Activated naive CD4-positive, alpha-beta T cell treated with anti-CD3 and anti-CD28 coated beads for 36 hours (primary cell): ENCODE results near the gene CDC27. TPM values are rescaled to one million over a fixed set of nuclear protein-coding genes. Genes with fewer than 3 reads are reported as not detected.
A peak's percentile ranks its signal among the peaks of the same experiment; 100 is the strongest.
"Not testable (repeated sequence)": the region's sequence is repeated elsewhere in the genome, so short reads cannot be mapped to it uniquely, and the experiment has no call there.

ENCODE experiments used
- CTCF ChIA-PET: fragments of 350-600 bp; sonication (Branson Sonifier 250); formaldehyde crosslinking; loops from one replicate; lab custom pipeline; 2021; ENCODE audit warnings: antibody characterized with exemption; lab: Charles Lee
- DNase-seq: peaks from one replicate; pipeline ENCODE4 v3.0.0-alpha.2; 2020
- H3K27ac Mint-ChIP-seq: one replicate; pipeline ENCODE4 v1.8.0; 2021; ENCODE audit warnings: mild to moderate bottlenecking, mixed read lengths
- H3K27me3 Mint-ChIP-seq: one replicate; pipeline ENCODE4 v1.8.0; 2021; ENCODE audit warnings: low read depth, mixed read lengths
- H3K36me3 Mint-ChIP-seq: one replicate; pipeline ENCODE4 v1.8.0; 2021; ENCODE audit warnings: low read depth, mixed read lengths
- H3K4me1 Mint-ChIP-seq: one replicate; pipeline ENCODE4 v1.8.0; 2021; ENCODE audit warnings: low read depth, mixed read lengths
- H3K4me3 Mint-ChIP-seq: one replicate; pipeline ENCODE4 v1.8.0; 2021; ENCODE audit warnings: mild to moderate bottlenecking, moderate library complexity, mixed read lengths
- H3K9me3 Mint-ChIP-seq: one replicate; pipeline ENCODE4 v1.8.0; 2021; ENCODE audit warnings: mixed read lengths
- intact Hi-C: fragments of 100-400 bp; cut with micrococcal nuclease; formaldehyde crosslinking; loops from one replicate; pipeline ENCODE4 v1.15.1; 2023
- total RNA-seq, 2 experiments: library from RNA; stranded (reverse); gene quantifications; one replicate each; pipeline ENCODE4 v1.2.3, GENCODE V29; 2021

The CDC27 gene
- total RNA-seq, 2 experiments from 2014 or later, result 105 to 117 TPM

DNA sequence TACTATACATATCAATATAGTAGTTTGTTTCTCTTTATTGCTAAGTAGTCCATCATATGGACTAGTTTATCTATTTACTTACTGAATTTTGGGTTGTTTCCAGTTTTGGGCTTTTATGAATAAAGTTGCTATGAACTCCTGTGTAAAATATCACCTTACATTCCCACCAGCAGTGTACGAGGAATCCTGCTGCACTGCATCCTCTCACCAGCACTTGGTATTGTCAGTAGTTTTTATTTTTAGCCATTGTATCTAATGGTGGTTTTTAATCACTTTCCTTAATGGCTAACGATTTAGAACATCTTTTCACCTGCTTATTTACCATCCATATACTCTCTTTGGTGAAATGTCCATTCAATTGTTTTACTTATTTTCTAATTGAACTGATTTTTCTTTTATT is 24.0 kb downstream of the CDC27 start:
- CTCF ChIA-PET, result no interaction called here
- H3K27me3 Mint-ChIP-seq, result no peaks in the 10 kb centered on the region
- intact Hi-C loops, result no loop called here
- H3K4me3 Mint-ChIP-seq, result no peak overlapping the region
- H3K4me1 Mint-ChIP-seq, result peaks cover 17% of the 10 kb centered on the region
- no peak overlapping the region for H3K27ac Mint-ChIP-seq
- H3K9me3 Mint-ChIP-seq, result no peaks in the 10 kb centered on the region
- H3K36me3 Mint-ChIP-seq, result peaks cover 14% of the 10 kb centered on the region
- DNase-seq, result no peak

- intact Hi-C loops, result no loop called here
- DNase-seq, result no peak
- H3K27ac Mint-ChIP-seq, result no peak overlapping the region
- no peaks in the 10 kb centered on the region for H3K9me3 Mint-ChIP-seq
- CTCF ChIA-PET, result no interaction called here
- no peaks in the 10 kb centered on the region for H3K27me3 Mint-ChIP-seq
- H3K4me1 Mint-ChIP-seq, result peaks cover 17% of the 10 kb centered on the region
- H3K4me3 Mint-ChIP-seq, result no peak overlapping the region
- peaks cover 17% of the 10 kb centered on the region for H3K36me3 Mint-ChIP-seq
These were observed 24.8 kb downstream of the CDC27 start for GRCh38 chr17:47164263-47164662.

DNA sequence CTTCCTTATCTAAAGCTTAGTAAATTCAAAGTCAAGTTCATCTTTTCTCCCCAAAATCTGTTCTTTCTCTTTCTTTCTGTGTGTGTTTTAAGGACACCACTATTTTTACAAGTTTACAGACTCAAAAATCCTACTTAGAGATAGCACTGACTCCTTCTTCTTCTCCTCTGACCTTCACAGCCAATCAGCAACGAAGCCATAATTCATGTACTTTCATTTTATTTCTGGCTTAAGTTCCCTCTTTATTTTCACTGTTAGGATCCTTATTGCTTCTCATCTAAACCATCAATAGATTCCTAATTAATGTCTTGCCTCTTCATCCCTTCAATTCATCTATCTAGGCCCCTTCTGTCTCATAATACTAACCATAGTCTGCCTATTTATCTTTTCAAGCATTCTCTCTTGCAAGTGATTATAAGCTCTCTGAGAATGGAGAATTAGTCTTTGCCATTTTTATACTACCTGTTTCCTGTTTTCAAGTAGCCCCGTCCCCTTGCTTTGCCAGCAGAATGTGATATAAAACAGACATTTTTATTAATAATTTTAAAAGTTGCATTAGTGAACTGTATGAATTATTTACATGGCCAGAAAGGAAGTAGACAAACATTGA is 27.0 kb downstream of the CDC27 start:
- no peak for DNase-seq
- H3K4me3 Mint-ChIP-seq, result no peak overlapping the region
- CTCF ChIA-PET, result no interaction called here
- intact Hi-C loops, result loop anchor here (2.0 kb wide), 1 partner anchor 43 kb away; no protein-coding TSS in a partner anchor
- H3K4me1 Mint-ChIP-seq, result peaks cover 17% of the 10 kb centered on the region
- H3K9me3 Mint-ChIP-seq, result no peaks in the 10 kb centered on the region
- H3K27me3 Mint-ChIP-seq, result no peaks in the 10 kb centered on the region
- H3K36me3 Mint-ChIP-seq, result peaks cover 12% of the 10 kb centered on the region
- H3K27ac Mint-ChIP-seq, result peak overlapping the region; percentile 2

GRCh38 chr17:47159315-47159714 is 29.8 kb downstream of the CDC27 start:
- intact Hi-C loops, result no loop called here
- no peak for DNase-seq
- H3K27ac Mint-ChIP-seq, result no peak overlapping the region
- CTCF ChIA-PET, result interaction anchor here (0.6 kb wide), 1 partner anchor 49 kb away, joined by 4 read pairs; no protein-coding TSS in a partner anchor
- no peak overlapping the region for H3K4me3 Mint-ChIP-seq
- H3K9me3 Mint-ChIP-seq, result no peaks in the 10 kb centered on the region
- H3K27me3 Mint-ChIP-seq, result no peaks in the 10 kb centered on the region
- peaks cover 23% of the 10 kb centered on the region for H3K36me3 Mint-ChIP-seq
- peaks cover 17% of the 10 kb centered on the region for H3K4me1 Mint-ChIP-seq

DNA sequence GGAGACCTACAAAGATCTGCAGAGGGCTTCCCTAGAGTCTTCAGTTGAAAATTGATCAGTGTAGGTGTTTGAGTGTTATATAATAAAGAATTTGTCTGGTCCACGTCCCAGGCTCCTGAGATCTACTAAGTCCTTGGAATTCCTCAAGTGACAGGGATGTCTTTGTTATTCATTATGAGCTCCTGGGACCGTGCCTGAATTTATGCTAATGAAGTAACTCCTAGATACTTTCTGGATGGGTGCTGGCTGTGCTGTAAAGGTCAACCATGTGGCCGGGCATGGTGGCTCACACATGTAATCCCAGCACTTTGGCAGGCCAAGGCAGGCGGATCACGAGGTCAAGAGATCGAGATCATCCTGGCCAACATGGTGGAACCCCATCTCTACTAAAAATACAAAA is 43.7 kb downstream of the CDC27 start:
- Mint-ChIP-seq H3K9me3 (no peaks in the 10 kb centered on the region), H3K4me3 (no peak overlapping the region), H3K36me3 (peaks cover 30% of the 10 kb centered on the region), H3K4me1 (no peaks in the 10 kb centered on the region), H3K27me3 (no peaks in the 10 kb centered on the region), H3K27ac (no peak overlapping the region)
- DNase-seq, result no peak
- intact Hi-C loops, result no loop called here
- CTCF ChIA-PET, result no interaction called here

DNA sequence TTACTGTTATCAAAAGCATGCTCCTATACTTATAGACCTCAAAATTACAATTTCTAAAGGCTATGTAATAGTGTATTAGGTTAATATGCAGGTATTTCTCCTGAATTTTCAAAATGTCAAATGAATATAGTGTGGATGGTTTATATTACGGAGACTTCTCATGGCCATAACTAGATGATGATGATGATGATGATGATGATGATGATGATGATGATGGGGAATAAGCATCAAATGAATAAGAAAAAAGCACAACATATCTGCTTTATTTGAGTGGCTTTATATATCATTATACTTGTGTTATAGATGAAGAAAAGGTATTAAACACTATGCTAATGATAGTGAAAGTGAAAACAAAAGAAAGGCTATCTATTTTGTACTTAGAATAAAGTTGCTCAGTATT is 53.9 kb downstream of the CDC27 start:
- DNase-seq, result no peak
- CTCF ChIA-PET, result interaction anchor here (0.6 kb wide), 1 partner anchor 61 kb away, joined by 3 read pairs; no protein-coding TSS in a partner anchor
- no peaks in the 10 kb centered on the region for H3K9me3 Mint-ChIP-seq
- no peak overlapping the region for H3K4me3 Mint-ChIP-seq
- no peaks in the 10 kb centered on the region for H3K4me1 Mint-ChIP-seq
- intact Hi-C loops, result no loop called here
- no peak overlapping the region for H3K27ac Mint-ChIP-seq
- peaks cover 40% of the 10 kb centered on the region for H3K36me3 Mint-ChIP-seq
- H3K27me3 Mint-ChIP-seq, result no peaks in the 10 kb centered on the region

DNA sequence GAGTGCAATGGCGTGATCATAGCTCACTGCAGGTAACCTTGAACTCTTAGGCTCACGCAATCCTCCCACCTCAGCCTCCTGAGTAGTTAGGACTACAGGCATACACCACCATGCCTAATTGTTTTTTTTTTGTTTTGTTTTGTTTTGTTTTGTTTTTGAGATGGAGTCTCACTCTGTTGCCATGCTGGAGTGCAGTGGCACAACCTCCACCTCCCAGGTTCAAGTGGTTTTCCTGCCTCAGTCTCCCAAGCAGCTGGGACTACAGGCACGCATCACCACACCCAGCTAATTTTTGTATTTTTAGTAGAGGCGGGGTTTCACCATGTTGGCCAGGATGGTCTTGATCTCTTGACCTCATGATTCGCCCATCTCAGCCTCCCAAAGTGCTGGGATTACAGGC is 54.7 kb downstream of the CDC27 start:
- intact Hi-C loops, H3K4me3 Mint-ChIP-seq: not testable (repeated sequence)

GRCh38 chr17:47131761-47132160 is 57.3 kb downstream of the CDC27 start:
- no peak overlapping the region for H3K27ac Mint-ChIP-seq
- H3K4me1 Mint-ChIP-seq, result no peaks in the 10 kb centered on the region
- CTCF ChIA-PET, result interaction anchor here (0.6 to 0.8 kb wide), 2 partner anchors 8 to 87 kb away, joined by 3 to 5 read pairs; no protein-coding TSS in a partner anchor
- intact Hi-C loops, result no loop called here
- H3K4me3 Mint-ChIP-seq, result no peak overlapping the region
- H3K27me3 Mint-ChIP-seq, result no peaks in the 10 kb centered on the region
- H3K36me3 Mint-ChIP-seq, result peaks cover 23% of the 10 kb centered on the region
- no peaks in the 10 kb centered on the region for H3K9me3 Mint-ChIP-seq
- DNase-seq, result no peak

More for the DNA sequence above, 54.7 kb downstream of the CDC27 start:
- peaks cover 37% of the 10 kb centered on the region for H3K36me3 Mint-ChIP-seq
- H3K27ac Mint-ChIP-seq, H3K9me3 Mint-ChIP-seq, H3K4me1 Mint-ChIP-seq, DNase-seq, H3K27me3 Mint-ChIP-seq: not testable (repeated sequence)
- CTCF ChIA-PET, result interaction anchor here (0.6 kb wide), 1 partner anchor 1044 kb away, joined by 5 read pairs; no protein-coding TSS in a partner anchor

- not testable (repeated sequence) for H3K4me1 Mint-ChIP-seq, H3K27me3 Mint-ChIP-seq, DNase-seq, H3K4me3 Mint-ChIP-seq, H3K9me3 Mint-ChIP-seq, H3K27ac Mint-ChIP-seq
- H3K36me3 Mint-ChIP-seq, result peaks cover 13% of the 10 kb centered on the region
- CTCF ChIA-PET, result interaction anchor here (1.4 kb wide), 1 partner anchor 189 kb away, joined by 3 read pairs; no protein-coding TSS in a partner anchor
- intact Hi-C loops, result loop anchor here (10.0 kb wide), 1 partner anchor 58 kb away; the partner anchor contains the start of gene CDC27
These were observed 62.3 kb downstream of the CDC27 start for GRCh38 chr17:47126835-47127234.

DNA sequence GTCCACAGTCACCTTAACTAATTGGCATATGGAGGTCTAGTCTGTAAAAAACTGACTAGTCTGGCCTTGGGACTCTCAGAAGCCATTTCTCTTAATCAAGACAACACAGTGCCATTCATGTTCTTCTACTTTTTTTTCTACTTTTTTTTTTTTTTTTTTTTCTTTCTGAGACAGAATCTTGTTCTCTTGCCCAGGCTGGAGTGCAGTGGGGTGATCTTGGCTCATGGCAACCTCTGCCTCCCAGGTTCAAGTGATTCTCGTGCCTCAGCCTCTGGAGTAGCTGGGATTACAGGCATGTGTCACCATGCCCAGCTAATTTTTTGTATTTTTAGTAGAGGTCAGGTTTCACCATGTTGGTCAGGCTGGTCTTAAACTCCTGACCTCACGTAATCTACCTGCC is 65.8 kb downstream of the CDC27 start:
- H3K4me3 Mint-ChIP-seq, H3K27me3 Mint-ChIP-seq, DNase-seq, H3K9me3 Mint-ChIP-seq, H3K27ac Mint-ChIP-seq, CTCF ChIA-PET: not testable (repeated sequence)
- Mint-ChIP-seq H3K4me1 (peaks cover 15% of the 10 kb centered on the region), H3K36me3 (peaks cover 13% of the 10 kb centered on the region)
- intact Hi-C loops, result loop anchor here (10.0 kb wide), 1 partner anchor 62 kb away; the partner anchor contains the start of gene CDC27

DNA sequence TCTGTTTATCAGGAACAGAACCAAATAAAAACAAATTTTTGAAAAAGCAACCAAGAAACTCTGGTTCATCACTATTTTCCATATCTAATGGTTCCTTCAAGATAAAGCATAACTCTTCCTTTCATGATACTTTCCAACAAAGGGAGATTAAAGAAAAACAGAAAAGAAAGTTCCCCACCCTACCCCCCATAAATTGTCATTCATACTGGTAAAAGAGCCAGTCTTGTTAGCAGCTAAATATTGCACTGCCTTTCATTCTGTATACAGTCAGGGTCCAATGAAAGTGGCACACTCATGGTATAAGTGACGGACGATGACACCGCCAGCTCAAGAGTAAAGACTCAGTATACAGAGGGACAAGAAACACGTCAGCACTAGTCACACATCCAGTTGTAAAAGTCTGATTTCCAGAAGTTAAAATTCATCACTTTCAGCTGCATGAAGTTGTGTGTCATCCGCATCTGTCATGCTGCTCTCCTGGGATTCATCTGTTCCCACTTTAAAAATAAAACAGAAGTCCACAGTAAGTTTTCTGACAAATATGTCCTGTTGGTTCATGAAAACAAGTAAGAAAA is 68.5 kb downstream of the CDC27 start:
- intact Hi-C loops, result loop anchor here (10.0 kb wide), 1 partner anchor 64 kb away; the partner anchor contains the start of gene CDC27
- no peaks in the 10 kb centered on the region for H3K9me3 Mint-ChIP-seq
- peaks cover 15% of the 10 kb centered on the region for H3K4me1 Mint-ChIP-seq
- peaks cover 14% of the 10 kb centered on the region for H3K36me3 Mint-ChIP-seq
- CTCF ChIA-PET, result interaction anchor here (0.9 kb wide), 1 partner anchor 48 kb away, joined by 3 read pairs; no protein-coding TSS in a partner anchor
- no peak overlapping the region for H3K27ac Mint-ChIP-seq
- H3K4me3 Mint-ChIP-seq, result no peak overlapping the region
- DNase-seq, result no peak
- no peaks in the 10 kb centered on the region for H3K27me3 Mint-ChIP-seq

DNA sequence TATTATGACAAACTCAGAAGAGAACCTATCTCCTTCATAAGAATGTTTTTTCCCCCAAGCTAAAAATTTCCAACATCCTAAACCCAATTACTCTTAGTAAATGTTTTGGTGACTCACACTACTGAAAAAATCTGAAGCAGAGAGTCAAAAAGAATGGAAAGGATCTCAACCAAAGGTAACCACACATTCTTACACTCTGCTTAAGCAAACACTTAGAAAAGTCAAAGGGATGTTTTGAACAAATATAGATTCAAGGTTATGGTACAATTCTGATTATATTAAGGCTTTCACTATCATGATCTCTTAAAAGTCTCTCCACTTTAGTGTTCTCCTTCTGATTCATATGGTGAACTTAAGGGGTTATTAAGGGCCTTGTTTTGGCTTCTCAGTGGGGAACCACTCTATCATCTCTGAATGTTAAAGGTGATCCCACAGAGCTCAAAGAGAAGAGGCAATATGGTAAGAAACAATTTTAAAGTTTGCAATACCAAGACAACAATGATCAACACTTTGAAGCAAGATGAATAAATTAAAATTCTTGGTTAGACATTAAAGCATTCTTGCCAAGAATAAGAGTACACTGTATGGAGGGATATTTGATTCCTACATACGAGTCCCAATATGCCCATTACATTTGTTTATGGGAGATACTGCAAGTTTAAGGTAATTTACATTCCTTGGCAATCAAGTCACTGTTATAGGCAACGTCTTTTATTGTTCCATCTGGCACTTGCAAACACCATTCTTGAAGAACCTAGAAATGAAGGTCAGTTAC is 69.2 kb downstream of the CDC27 start:
- Mint-ChIP-seq H3K36me3 (peaks cover 14% of the 10 kb centered on the region), H3K4me3 (no peak overlapping the region), H3K27me3 (no peaks in the 10 kb centered on the region), H3K27ac (peak overlapping the region; percentile 42), H3K4me1 (peaks cover 15% of the 10 kb centered on the region), H3K9me3 (no peaks in the 10 kb centered on the region)
- CTCF ChIA-PET, result interaction anchor here (0.9 kb wide), 1 partner anchor 47 kb away, joined by 3 read pairs; no protein-coding TSS in a partner anchor
- DNase-seq, result no peak
- intact Hi-C loops, result loop anchor here (10.0 kb wide), 1 partner anchor 65 kb away; the partner anchor contains the start of gene CDC27
